Measurements from ENCODE around the gene SLC35F4. TPM values are rescaled to one million over a fixed set of nuclear protein-coding genes. Genes with fewer than 3 reads are reported as not detected.

Gene SLC35F4
- total and polyA plus RNA-seq, 2 experiments from 2014 or later = 0.10 TPM; not detected in 1

DNA sequence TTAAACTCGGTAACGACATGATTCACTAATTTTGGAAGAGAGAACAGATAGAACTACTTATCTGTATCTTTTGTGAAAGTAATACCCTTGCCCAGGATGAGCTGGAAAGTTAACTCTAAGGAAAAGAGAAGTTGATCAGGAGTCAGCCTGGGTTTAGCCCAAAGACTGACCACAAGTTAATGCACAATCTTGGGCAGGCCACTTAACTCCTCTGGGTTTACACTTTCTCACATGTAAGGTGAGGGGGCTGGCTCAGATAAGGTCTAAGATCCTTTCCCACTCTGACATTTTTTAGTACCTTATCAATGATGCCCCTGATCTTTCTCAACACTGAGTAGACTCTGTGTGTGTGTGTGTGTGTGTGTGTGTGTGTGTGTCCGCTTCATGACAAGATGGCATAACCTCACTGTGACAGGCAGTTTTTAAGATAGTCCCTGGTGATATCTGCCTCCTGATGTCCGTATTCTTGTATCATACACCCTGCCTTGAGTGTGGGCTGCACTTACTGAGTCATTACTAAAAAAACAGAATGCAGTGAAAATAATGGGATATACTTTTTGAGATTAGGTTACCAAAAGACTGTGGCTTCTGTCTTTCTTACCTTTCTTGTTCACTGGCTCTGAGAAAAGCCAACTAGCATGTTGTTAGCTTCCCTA, 316.0 kb downstream of the SLC35F4 start:
- no peak overlapping the region for H3K4me3 ChIP-seq
- DNase-seq (ENCODE audit: low read depth in 1 of 2, low spot score in 1 of 2) = peak in 1 of 2 donors; percentile 15
- H3K4me1 ChIP-seq (ENCODE audit: low read depth) = no peaks in the 10 kb centered on the region
- TF ChIP-seq, protein P1, sequence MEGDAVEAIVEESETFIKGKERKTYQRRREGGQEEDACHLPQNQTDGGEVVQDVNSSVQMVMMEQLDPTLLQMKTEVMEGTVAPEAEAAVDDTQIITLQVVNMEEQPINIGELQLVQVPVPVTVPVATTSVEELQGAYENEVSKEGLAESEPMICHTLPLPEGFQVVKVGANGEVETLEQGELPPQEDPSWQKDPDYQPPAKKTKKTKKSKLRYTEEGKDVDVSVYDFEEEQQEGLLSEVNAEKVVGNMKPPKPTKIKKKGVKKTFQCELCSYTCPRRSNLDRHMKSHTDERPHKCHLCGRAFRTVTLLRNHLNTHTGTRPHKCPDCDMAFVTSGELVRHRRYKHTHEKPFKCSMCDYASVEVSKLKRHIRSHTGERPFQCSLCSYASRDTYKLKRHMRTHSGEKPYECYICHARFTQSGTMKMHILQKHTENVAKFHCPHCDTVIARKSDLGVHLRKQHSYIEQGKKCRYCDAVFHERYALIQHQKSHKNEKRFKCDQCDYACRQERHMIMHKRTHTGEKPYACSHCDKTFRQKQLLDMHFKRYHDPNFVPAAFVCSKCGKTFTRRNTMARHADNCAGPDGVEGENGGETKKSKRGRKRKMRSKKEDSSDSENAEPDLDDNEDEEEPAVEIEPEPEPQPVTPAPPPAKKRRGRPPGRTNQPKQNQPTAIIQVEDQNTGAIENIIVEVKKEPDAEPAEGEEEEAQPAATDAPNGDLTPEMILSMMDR (IDR thresholded peaks at IDR 0.05; ENCODE audit: low read depth, low read length) = no peak
- no peak overlapping the region for H3K27ac ChIP-seq
- no peaks in the 10 kb centered on the region for H3K9me3 ChIP-seq (ENCODE audit: low read depth)
- H3K36me3 ChIP-seq = no peaks in the 10 kb centered on the region
- H3K27me3 ChIP-seq = no peaks in the 10 kb centered on the region

DNA sequence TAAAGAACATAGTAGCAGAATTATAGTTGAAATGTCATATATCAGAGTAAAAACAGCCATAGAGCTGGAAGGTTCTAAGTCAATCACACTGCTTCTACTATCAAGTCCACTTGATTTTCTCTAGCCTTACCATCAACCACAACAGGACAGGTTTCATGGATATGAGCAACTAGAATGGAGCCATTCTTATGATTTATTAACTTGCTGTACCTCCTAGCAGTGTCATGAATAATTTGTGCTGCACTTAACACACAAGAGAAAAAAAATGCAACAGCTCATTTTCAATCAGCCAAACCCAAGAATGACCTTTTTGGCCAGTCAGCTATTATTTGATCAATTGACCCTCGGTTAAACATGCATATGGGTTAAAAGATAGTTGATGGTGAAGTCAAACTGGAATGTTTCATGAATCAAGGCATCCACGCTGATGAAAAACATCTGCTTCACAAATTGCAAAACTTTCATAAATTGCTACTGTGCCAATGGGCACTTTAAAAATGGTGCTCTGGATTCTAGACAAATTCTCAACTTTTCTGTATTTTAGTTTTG, 316.8 kb downstream of the SLC35F4 start:
- Histone ChIP-seq H3K36me3 (no peaks in the 10 kb centered on the region), H3K9me3 (ENCODE audit: low read depth) (no peaks in the 10 kb centered on the region), H3K4me3 (no peak overlapping the region), H3K27ac (no peak overlapping the region), H3K27me3 (no peaks in the 10 kb centered on the region), H3K4me1 (ENCODE audit: low read depth) (no peaks in the 10 kb centered on the region)
- TF ChIP-seq, protein P1 (IDR thresholded peaks at IDR 0.05; ENCODE audit: low read depth, low read length) = no peak
- no peak for DNase-seq (ENCODE audit: low read depth in 1 of 2, low spot score in 1 of 2)

DNA sequence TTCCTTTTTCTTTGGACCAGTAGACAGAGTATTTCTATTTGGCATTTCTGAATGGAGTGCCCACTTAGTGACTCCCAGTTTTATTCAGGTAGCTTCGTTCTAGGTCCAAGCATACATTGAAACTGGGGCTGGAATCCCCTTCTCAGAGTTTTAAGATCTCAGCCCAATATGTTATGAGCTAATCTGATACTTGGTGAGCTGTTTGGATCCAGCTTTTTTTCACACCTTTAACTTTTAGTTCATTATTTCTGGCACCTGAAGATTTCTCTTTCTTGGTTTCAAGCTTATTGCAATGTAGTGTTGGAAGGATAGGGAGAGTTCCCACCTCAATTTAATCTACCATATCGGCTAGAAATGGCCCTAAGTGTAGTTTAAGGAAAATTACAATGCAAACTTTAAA, 318.8 kb downstream of the SLC35F4 start:
- no peaks in the 10 kb centered on the region for H3K27me3 ChIP-seq
- no peak overlapping the region for H3K4me3 ChIP-seq
- H3K4me1 ChIP-seq (ENCODE audit: low read depth) = no peaks in the 10 kb centered on the region
- TF ChIP-seq, protein P1 (IDR thresholded peaks at IDR 0.05; ENCODE audit: low read depth, low read length) = no peak
- no peaks in the 10 kb centered on the region for H3K36me3 ChIP-seq
- no peaks in the 10 kb centered on the region for H3K9me3 ChIP-seq (ENCODE audit: low read depth)
- H3K27ac ChIP-seq = no peak overlapping the region
- DNase-seq (ENCODE audit: low read depth in 1 of 2, low spot score in 1 of 2) = no peak

DNA sequence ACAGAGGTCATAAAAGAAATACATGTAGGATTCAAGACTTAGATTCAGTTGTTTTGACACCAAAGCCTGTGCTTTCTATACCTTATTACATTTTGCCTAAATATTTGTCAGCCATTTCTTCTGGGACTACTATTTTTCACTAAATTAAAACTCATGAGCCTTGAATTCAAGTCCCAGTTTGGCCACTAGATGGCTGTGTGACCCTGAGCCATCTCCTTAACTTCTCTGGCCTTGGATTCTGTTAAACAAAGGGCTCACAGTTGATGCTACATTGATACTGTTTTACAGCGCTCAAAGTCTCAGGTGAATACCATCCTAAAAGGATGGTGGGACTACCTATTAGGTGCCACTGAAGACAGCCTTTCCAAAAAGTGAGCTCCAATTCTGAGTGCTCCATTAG, 332.7 kb downstream of the SLC35F4 start:
- H3K27ac ChIP-seq = no peak overlapping the region
- no peaks in the 10 kb centered on the region for H3K36me3 ChIP-seq
- no peaks in the 10 kb centered on the region for H3K27me3 ChIP-seq
- H3K4me1 ChIP-seq (ENCODE audit: low read depth) = no peaks in the 10 kb centered on the region
- peak in 1 of 2 donors; percentile 15 for DNase-seq (ENCODE audit: low read depth in 1 of 2, low spot score in 1 of 2)
- TF ChIP-seq, protein P1 (IDR thresholded peaks at IDR 0.05; ENCODE audit: low read depth, low read length) = peak; percentile 20
- H3K9me3 ChIP-seq (ENCODE audit: low read depth) = no peaks in the 10 kb centered on the region
- no peak overlapping the region for H3K4me3 ChIP-seq

DNA sequence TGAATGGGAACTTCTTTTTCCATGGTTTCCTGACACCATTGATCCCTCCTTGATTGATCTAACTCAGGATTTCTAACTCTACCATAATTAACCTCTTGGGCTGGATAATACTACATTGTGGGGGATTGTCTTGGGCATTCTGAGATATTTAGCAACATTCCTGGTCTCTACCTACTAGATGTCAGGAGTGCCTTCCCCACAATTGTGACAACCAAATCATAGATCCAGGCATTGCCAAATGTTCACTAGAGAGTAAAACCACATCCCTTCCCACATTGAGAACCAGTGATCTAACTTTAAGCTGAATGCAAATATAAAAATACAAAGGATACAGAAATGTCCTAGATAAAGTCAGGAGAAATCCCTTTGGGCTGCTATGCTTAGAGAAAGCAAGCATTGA, 335.3 kb downstream of the SLC35F4 start:
- no peaks in the 10 kb centered on the region for H3K36me3 ChIP-seq
- DNase-seq (ENCODE audit: low read depth in 1 of 2, low spot score in 1 of 2) = no peak
- no peak overlapping the region for H3K4me3 ChIP-seq
- H3K4me1 ChIP-seq (ENCODE audit: low read depth) = no peaks in the 10 kb centered on the region
- no peaks in the 10 kb centered on the region for H3K9me3 ChIP-seq (ENCODE audit: low read depth)
- no peak overlapping the region for H3K27ac ChIP-seq
- no peaks in the 10 kb centered on the region for H3K27me3 ChIP-seq
- TF ChIP-seq, protein P1 (IDR thresholded peaks at IDR 0.05; ENCODE audit: low read depth, low read length) = no peak
